Mucosa of stomach (tissue), 1 donor: ENCODE data around the gene CDH12.
"Not testable (repeated sequence)": the region's sequence is repeated elsewhere in the genome, so short reads cannot be mapped to it uniquely, and the experiment has no call there.

Source experiments
- H3K27me3 ChIP-seq: one replicate; pipeline ENCODE4 v1.7.0; 2013; ENCODE audit warnings: mild to moderate bottlenecking, low read length; ENCODE audit not compliant: control insufficient read depth, insufficient read depth
- H3K36me3 ChIP-seq: one replicate; pipeline ENCODE4 v1.7.0; 2013; ENCODE audit warnings: low read length; ENCODE audit not compliant: control insufficient read depth, insufficient read depth
- H3K4me1 ChIP-seq: one replicate; pipeline ENCODE4 v1.7.0; 2013; ENCODE audit warnings: mild to moderate bottlenecking, low read length; ENCODE audit not compliant: control insufficient read depth, insufficient read depth
- H3K4me3 ChIP-seq: one replicate; pipeline ENCODE4 v1.7.0; 2013; ENCODE audit warnings: low read length
- H3K9ac ChIP-seq: one replicate; pipeline ENCODE4 v1.7.0; 2013; ENCODE audit warnings: mild to moderate bottlenecking, low read length, moderate library complexity
- H3K9me3 ChIP-seq: one replicate; pipeline ENCODE4 v1.7.0; 2013; ENCODE audit warnings: mild to moderate bottlenecking, low read length, moderate library complexity; ENCODE audit not compliant: control insufficient read depth
- donor health status: Pancreatic carcinoma.

The CDH12 gene

DNA sequence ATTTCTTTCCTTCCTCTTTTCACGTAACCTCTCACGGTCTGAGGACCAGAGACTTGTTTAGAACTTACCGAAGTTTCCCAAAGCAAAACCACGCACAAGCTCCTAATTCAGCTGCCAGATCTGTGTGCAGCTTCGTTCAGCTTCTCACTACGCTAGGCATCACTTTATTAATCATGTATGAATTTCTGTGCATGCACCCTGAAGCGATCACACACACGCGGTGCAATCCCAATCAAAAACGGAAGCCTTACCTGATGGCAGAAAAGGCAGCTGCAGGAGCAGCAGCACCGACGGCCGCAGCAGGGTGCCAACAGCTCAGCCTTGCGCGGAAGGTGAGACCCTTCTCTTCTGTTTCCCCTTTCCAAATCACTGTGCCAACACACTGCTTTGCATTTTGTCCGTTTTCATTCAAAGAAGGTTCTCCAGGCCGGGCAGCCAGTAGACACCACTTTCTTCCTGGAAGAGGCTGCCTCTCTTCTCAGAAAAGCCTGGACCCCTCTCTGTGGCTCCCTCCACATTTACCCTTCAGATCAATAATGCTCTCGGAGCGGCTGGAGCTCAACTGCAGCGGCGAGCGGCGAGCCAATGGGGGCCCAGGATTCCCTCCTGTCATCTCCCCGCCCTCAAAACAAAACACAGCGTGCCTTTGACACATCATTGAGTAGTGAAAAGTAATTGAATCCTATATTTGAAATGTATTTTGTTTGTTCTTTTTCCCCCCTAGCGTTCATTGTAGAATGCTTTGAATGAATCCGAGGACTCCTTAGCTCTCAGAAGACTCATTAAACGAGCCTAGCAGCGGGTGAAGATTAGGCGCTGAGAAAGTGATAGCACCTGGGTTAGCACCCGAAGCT, at the start of gene CDH12:
TSS of gene CDH12 (minus strand) at position 538 of the 854 bp plus-strand sequence.
- Histone ChIP-seq H3K4me1 (no peaks in the 10 kb centered on the region), H3K27me3 (no peaks in the 10 kb centered on the region), H3K4me3 (no peak within 1 kb of the TSS), H3K36me3 (no peaks in the 10 kb centered on the region), H3K9ac (no peak within 1 kb of the TSS), H3K9me3 (no peaks in the 10 kb centered on the region)

DNA sequence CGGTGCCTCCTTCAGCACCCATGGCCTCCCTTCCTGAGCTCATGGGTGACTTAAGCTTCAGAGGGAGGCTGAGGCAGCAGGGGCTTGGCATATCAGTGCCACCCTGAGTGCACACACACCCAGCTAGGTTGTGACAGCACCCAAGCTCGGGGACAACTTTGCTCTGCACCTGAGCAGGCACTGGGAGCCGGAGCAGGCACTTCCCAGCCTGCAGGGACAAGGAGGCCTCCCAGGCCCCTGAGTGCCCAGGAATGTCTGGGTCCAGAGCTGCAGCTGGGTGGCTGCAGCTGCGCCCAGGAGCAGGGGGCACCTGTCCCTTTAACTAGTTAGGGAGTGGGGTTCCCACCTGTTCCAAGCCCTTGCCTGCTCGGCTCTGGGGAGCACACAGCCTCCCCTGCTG, 48.7 kb upstream of the CDH12 start:
- no peak overlapping the region for H3K4me3 ChIP-seq
- H3K4me1 ChIP-seq: no peaks in the 10 kb centered on the region
- no peaks in the 10 kb centered on the region for H3K9me3 ChIP-seq
- no peak overlapping the region for H3K9ac ChIP-seq
- H3K36me3 ChIP-seq: no peaks in the 10 kb centered on the region
- H3K27me3 ChIP-seq: no peaks in the 10 kb centered on the region

DNA sequence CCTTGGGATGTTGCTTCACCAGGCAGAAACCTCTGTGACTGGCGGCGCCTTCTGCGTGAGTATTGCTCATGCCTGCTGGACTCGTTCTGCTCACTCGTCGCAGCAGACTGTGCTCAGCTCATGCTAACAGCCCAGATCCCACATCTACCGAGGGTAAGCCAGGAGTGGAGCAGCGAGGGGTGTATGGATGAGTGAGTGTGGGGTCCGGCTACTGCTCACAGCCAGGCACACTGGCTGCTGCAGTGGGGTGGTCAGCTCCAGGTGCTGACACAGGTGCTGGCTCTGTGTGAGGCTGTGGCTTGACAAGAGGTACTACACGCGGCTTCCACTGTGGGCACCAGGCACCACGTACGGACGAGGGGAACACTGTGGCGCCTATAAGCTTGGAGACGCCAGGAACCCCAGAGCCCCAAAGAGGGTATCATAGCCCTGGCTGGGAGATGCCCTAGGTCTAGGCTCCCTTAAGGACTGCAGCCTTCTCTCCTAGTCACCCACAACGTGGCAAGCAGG, 47.7 kb upstream of the CDH12 start:
- Histone ChIP-seq H3K36me3 (no peaks in the 10 kb centered on the region), H3K4me3 (no peak overlapping the region), H3K27me3 (no peaks in the 10 kb centered on the region), H3K9me3 (no peaks in the 10 kb centered on the region), H3K4me1 (no peaks in the 10 kb centered on the region), H3K9ac (no peak overlapping the region)

DNA sequence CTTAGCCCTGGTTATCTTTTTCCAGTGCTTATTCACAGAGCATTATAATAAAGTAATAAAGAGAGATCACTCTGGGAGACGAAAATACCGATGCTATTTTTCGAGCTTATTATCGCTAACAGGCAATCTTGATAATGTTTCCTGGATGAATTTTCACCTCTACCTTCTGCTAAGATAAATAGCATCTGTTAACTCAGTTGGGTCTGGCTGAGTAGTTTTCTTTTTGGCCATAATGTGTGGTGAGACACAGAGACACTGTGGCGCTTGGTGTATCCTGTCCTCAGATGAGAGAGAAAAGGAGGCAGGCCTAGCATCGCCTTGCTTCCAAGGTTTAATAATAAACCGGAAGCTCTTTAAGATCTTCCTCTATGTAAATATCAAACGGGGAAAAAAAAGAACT, 46.2 kb upstream of the CDH12 start:
- H3K4me3 ChIP-seq: no peak overlapping the region
- no peaks in the 10 kb centered on the region for H3K36me3 ChIP-seq
- no peaks in the 10 kb centered on the region for H3K27me3 ChIP-seq
- no peak overlapping the region for H3K9ac ChIP-seq
- no peaks in the 10 kb centered on the region for H3K9me3 ChIP-seq
- no peaks in the 10 kb centered on the region for H3K4me1 ChIP-seq

DNA sequence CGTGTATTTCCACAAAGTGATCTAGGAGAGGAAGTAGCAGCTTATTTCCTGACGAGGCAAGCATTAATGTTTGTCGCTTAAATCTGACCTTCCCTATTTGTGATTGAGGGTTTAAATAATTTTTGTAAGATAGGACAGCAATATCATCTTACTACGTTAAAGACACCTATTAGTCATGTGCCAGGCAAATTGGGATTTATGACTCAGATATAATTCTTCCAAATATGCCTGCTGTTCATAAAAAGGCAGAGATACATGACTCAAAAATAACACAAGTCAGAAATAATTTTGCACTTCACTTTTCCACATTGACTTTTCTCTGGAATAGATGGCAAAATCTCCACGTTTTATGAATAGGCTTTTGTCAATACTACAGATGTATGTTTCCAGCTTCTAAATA, 43.0 kb upstream of the CDH12 start:
- Histone ChIP-seq H3K27me3 (no peaks in the 10 kb centered on the region), H3K36me3 (no peaks in the 10 kb centered on the region), H3K9me3 (no peaks in the 10 kb centered on the region), H3K4me3 (no peak overlapping the region), H3K9ac (no peak overlapping the region), H3K4me1 (no peaks in the 10 kb centered on the region)

DNA sequence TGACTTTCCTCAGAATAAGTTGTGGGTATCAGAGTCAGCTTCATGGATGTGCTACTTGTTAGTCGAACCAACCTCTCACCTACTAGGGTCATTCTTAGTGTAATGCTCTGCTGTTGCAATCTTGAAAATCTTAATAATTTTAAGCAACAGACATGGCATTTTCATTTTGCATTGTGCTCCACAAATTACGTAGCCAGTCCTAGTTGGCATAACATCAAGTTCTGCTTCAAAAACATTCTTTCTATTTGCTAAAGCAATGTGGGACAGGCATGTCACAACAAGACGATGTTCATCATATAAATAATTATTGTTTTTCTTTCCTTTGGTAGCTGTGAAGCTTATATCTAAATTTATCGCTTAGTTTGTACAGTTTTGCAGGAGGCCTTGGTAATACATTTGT, 39.3 kb upstream of the CDH12 start:
- no peak overlapping the region for H3K4me3 ChIP-seq
- no peaks in the 10 kb centered on the region for H3K27me3 ChIP-seq
- H3K36me3 ChIP-seq: no peaks in the 10 kb centered on the region
- no peaks in the 10 kb centered on the region for H3K9me3 ChIP-seq
- H3K9ac ChIP-seq: no peak overlapping the region
- H3K4me1 ChIP-seq: no peaks in the 10 kb centered on the region

DNA sequence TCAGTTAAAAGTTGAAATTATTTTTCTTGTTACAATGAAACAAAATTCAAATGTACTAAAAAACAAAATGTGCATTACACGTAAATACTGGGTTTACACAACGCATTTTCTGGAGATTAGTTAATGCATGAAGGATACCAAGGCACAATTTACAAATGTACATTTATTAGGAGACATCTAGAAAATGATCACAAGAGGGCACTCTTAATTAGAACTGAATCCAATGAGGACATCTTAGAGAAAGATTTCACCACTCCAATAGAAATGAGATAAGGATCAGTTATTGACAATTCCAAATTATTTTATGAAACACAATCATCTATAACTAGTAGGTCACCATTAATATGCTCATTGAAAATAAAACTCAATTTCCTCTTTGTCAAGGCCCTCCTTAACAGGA, 36.6 kb upstream of the CDH12 start:
- H3K9me3 ChIP-seq: no peaks in the 10 kb centered on the region
- H3K27me3 ChIP-seq: no peaks in the 10 kb centered on the region
- no peaks in the 10 kb centered on the region for H3K36me3 ChIP-seq
- H3K4me1 ChIP-seq: no peaks in the 10 kb centered on the region
- H3K4me3 ChIP-seq: no peak overlapping the region
- H3K9ac ChIP-seq: no peak overlapping the region

DNA sequence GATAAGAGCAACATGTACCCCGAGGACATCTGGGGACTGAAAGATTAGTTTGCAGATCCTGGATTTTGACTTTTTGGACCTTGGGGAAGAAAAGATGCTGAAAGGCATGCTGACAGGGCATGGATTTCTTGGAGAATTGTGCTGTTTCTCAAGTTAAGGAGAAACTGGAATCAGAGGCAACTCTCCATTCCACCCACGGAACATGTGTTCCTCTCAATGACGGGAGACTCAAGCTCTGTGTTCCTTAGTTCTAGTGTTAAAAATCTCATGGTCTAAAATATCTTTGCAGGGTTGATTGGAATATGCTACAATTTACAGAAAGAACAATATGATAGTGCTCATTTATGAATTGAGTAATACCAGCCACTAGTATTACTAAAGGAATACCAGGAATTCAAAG, 34.4 kb upstream of the CDH12 start:
- Histone ChIP-seq H3K9ac (no peak overlapping the region), H3K36me3 (no peaks in the 10 kb centered on the region), H3K9me3 (no peaks in the 10 kb centered on the region), H3K4me1 (no peaks in the 10 kb centered on the region), H3K27me3 (no peaks in the 10 kb centered on the region), H3K4me3 (no peak overlapping the region)

DNA sequence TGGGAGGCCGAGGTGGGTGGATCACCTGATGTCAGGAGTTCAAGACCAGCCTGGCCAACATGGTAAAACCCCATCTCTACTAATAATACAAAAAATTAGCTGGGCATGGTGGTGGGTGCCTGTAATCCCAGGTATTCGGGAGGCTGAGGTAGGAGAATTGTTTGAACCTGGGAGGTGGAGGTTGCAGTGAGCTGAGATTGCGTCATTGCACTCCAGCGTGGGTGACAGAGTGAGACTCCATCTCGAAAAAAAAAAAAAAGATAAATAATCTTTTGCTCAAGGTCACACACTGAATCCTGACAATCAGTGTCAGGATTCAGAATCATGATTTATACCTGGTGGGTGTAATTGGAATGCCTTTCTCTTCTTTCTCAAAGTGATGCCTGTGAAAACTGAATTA, 5.8 kb upstream of the CDH12 start:
- H3K27me3 ChIP-seq, H3K9me3 ChIP-seq, H3K36me3 ChIP-seq, H3K9ac ChIP-seq, H3K4me3 ChIP-seq, H3K4me1 ChIP-seq: not testable (repeated sequence)

DNA sequence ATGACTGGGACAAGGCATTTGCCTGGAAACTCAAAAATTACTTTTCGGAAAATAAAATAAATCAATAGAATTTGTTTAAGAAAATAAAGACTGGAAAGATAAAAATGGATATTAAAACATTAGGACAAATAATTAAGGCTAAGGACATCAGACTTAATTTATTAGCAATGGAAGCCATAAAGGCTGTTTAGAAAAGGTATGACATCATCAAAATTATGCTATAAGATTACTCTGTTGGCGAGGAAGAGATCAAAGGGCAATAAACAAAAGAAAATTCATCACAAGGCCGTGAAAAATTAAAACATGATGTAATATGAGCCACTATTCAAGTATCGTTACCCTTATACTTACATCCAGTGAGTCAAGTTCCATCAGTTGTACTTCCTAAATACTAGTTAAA, 2.7 kb upstream of the CDH12 start:
- Histone ChIP-seq H3K36me3 (no peaks in the 10 kb centered on the region), H3K4me1 (no peaks in the 10 kb centered on the region), H3K4me3 (no peak overlapping the region), H3K9ac (no peak overlapping the region), H3K9me3 (no peaks in the 10 kb centered on the region), H3K27me3 (no peaks in the 10 kb centered on the region)

DNA sequence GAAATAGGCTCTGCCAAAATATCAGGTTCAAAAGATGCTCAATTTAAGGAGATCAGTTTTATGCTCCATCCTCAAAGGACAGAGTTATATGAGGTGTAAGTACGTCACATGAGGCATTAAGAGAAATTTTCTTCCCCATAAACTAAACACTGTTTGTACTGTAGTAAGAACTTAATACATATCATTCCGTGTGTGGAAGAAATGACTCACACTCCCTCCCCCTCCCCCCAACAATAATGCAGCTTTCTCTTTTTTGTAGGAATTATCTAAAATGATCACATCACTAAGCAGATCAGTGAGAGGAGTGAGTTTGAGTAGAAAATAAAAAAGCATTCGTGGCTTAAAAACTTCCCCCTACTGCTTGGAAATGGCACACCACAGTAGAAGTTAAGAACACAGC, 2.2 kb downstream of the CDH12 start:
- Histone ChIP-seq H3K9me3 (no peaks in the 10 kb centered on the region), H3K27me3 (no peaks in the 10 kb centered on the region), H3K36me3 (no peaks in the 10 kb centered on the region), H3K4me1 (no peaks in the 10 kb centered on the region), H3K9ac (no peak overlapping the region), H3K4me3 (no peak overlapping the region)

DNA sequence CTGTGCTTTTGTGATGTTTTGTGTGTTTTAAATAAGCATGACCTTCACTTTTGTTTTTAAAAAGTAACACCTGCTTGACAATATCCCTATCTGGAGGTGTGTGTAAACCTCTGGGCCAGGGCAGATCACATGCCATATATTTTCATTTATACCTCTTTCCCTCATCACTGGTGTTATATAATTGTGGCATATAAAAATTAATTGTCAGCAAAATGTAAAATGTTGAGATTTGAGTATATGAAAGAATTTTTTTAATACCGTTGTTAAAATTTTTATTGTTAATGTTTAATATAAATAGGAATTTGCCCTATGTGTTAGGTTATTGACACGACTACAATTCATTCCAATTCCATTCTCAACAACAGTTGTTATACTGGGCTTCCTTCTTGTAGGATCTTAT, 6.5 kb downstream of the CDH12 start:
- no peaks in the 10 kb centered on the region for H3K36me3 ChIP-seq
- no peaks in the 10 kb centered on the region for H3K27me3 ChIP-seq
- no peak overlapping the region for H3K9ac ChIP-seq
- no peaks in the 10 kb centered on the region for H3K9me3 ChIP-seq
- H3K4me3 ChIP-seq: no peak overlapping the region
- H3K4me1 ChIP-seq: no peaks in the 10 kb centered on the region

DNA sequence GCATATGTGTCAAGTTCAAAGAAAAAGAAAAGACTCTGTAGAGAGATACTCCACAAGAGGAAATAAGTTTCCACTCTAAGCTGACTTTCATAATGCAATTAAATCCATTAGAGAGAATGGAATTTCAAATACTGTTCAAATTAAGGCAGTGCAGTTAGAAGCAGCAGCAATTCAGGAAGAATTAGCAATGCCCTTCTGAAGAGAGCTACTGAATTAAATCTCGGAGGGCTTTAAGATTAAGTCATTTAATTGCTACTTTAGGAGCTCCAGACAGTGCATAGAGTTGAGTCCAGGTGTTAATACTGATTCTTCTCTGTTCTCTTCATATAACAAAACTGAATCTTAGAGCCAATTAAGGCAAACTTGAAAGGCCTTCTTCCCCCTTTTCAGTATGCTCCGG, 8.5 kb downstream of the CDH12 start:
- no peak overlapping the region for H3K4me3 ChIP-seq

More for the DNA sequence above, 8.5 kb downstream of the CDH12 start:
- H3K9ac ChIP-seq: no peak overlapping the region
- H3K36me3 ChIP-seq: no peaks in the 10 kb centered on the region
- no peaks in the 10 kb centered on the region for H3K27me3 ChIP-seq
- H3K4me1 ChIP-seq: no peaks in the 10 kb centered on the region
- no peaks in the 10 kb centered on the region for H3K9me3 ChIP-seq
